Right ventricle myocardium inferior (tissue), 1 donor: ENCODE measurements around the gene LY6G6C. TPM values are rescaled to one million over a fixed set of nuclear protein-coding genes. Genes with fewer than 3 reads are reported as not detected.

Experiments
- ATAC-seq: fragments of 200-7000 bp; cut with Tn5 transposase; one replicate; pipeline ENCODE4 v1.9.1; 2020; ENCODE audit warnings: mild to moderate bottlenecking, moderate library complexity
- DNase-seq: peaks from one replicate; pipeline ENCODE4 v3.0.0; 2021; ENCODE audit errors: missing footprints
- intact Hi-C: fragments of 100-400 bp; cut with DNase I; formaldehyde crosslinking; loops from one replicate; pipeline ENCODE4 v1.11.0; 2022
- microRNA-seq: library from miRNA; unstranded; fragments of <30 nt; microRNA quantifications from one replicate; pipeline ENCODE4 v1.2.0, GENCODE V29; 2020
- total RNA-seq: library from RNA; stranded (reverse); fragmentation: NEBNext Ultra II Directional; extraction: Animal tissue kit (Norgen Biotek cat#: 25700); gene quantifications from one replicate; pipeline ENCODE4 v1.2.1, GENCODE V29; 2021
- donor health status: DM: no; HTN: yes; CAD: no; lungs with severe emphysema.

Gene LY6G6C
- total RNA-seq, 1 donor from 2014 or later, result not detected

- intact Hi-C loops, result loop anchor here (5.0 to 10.0 kb wide), 2 partner anchors 163 to 505 kb away; partner anchors contain the start of genes AGPAT1 and RNF5
- ATAC-seq, result no peak
- no peak for DNase-seq
These were observed 51.9 kb downstream of the LY6G6C start, which contains the start of gene LY6G5B for GRCh38 chr6:31669676-31670075. Gene LY6G5B (plus strand): TSS chr6:31669976. CDS start chr6:31670951, 975 bp downstream.

Small RNA genes lying within 50 kb of the gene (microRNA-seq; reads per million reads assigned to microRNA genes)
- not detected for gene MIR4646

Other genes starting within 250 kb of the LY6G6C start
- 1.5 TPM for gene MICB, start 223.6 kb downstream of the LY6G6C start, total RNA-seq
- gene MCCD1, start 192.8 kb downstream of the LY6G6C start, total RNA-seq, result not detected
- 159 TPM for gene DDX39B, start 179.7 kb downstream of the LY6G6C start, total RNA-seq
- 2.2 TPM for gene ATP6V1G2, start 175.1 kb downstream of the LY6G6C start, total RNA-seq
- gene NFKBIL1, start 174.1 kb downstream of the LY6G6C start, total RNA-seq, result 10.8 TPM
- gene LTA, start 149.5 kb downstream of the LY6G6C start, total RNA-seq, result not detected
- gene TNF, start 146.2 kb downstream of the LY6G6C start, total RNA-seq, result 0.51 TPM
- 1.6 TPM for gene LTB, start 139.3 kb downstream of the LY6G6C start, total RNA-seq
- gene LST1, start 135.5 kb downstream of the LY6G6C start, total RNA-seq, result 9.0 TPM
- gene NCR3, start 128.7 kb downstream of the LY6G6C start, total RNA-seq, result 0.49 TPM
- gene AIF1, start 106.5 kb downstream of the LY6G6C start, total RNA-seq, result 22.1 TPM
- gene PRRC2A, start 101.0 kb downstream of the LY6G6C start, total RNA-seq, result 82.7 TPM
- gene BAG6, start 69.1 kb downstream of the LY6G6C start, total RNA-seq, result 260 TPM
- gene APOM, start 65.9 kb downstream of the LY6G6C start, total RNA-seq, result 0.87 TPM
- 17.0 TPM for gene C6orf47, start 61.0 kb downstream of the LY6G6C start, total RNA-seq
- 17.1 TPM for gene GPANK1, start 56.7 kb downstream of the LY6G6C start, total RNA-seq
- 97.3 TPM for gene CSNK2B, start 55.7 kb downstream of the LY6G6C start, total RNA-seq
- 3.9 TPM for gene LY6G5B, start 51.8 kb downstream of the LY6G6C start, total RNA-seq
- 1.5 TPM for gene LY6G5C, start 40.7 kb downstream of the LY6G6C start, total RNA-seq
- gene ABHD16A, start 18.4 kb downstream of the LY6G6C start, total RNA-seq, result 26.9 TPM
- gene LY6G6F, start 14.9 kb downstream of the LY6G6C start, total RNA-seq, result not detected
- not detected for gene LY6G6D, start 6.4 kb downstream of the LY6G6C start, total RNA-seq
- gene MPIG6B, start 1.6 kb upstream of the LY6G6C start, total RNA-seq, result 0.70 TPM
- 40.6 TPM for gene DDAH2, start 7.6 kb upstream of the LY6G6C start, total RNA-seq
- gene CLIC1, start 14.8 kb upstream of the LY6G6C start, total RNA-seq, result 102 TPM
- gene MSH5, start 18.3 kb upstream of the LY6G6C start, total RNA-seq, result 2.0 TPM
- gene SAPCD1, start 40.9 kb upstream of the LY6G6C start, total RNA-seq, result 0.57 TPM
- 12.1 TPM for gene VWA7, start 55.6 kb upstream of the LY6G6C start, total RNA-seq
- gene VARS1, start 74.0 kb upstream of the LY6G6C start, total RNA-seq, result 29.7 TPM
- 24.6 TPM for gene LSM2, start 85.2 kb upstream of the LY6G6C start, total RNA-seq
- gene HSPA1L, start 93.5 kb upstream of the LY6G6C start, total RNA-seq, result 1.6 TPM
- 298 TPM for gene HSPA1A, start 93.8 kb upstream of the LY6G6C start, total RNA-seq
- gene HSPA1B, start 106.0 kb upstream of the LY6G6C start, total RNA-seq, result 215 TPM
- 25.6 TPM for gene NEU1, start 141.1 kb upstream of the LY6G6C start, total RNA-seq
- gene SLC44A4, start 157.3 kb upstream of the LY6G6C start, total RNA-seq, result not detected
- gene EHMT2, start 176.0 kb upstream of the LY6G6C start, total RNA-seq, result 16.8 TPM
- gene ZBTB12, start 180.3 kb upstream of the LY6G6C start, total RNA-seq, result 3.2 TPM
- gene C2, start 206.0 kb upstream of the LY6G6C start, total RNA-seq, result 8.9 TPM
- 8.8 TPM for gene CFB, start 224.3 kb upstream of the LY6G6C start, total RNA-seq
- 41.9 TPM for gene NELFE, start 237.2 kb upstream of the LY6G6C start, total RNA-seq
- gene SKIC2, start 237.4 kb upstream of the LY6G6C start, total RNA-seq, result 30.7 TPM